Hypothalamus (tissue), 51 donors: Measurements from ENCODE around the gene MTMR6.
"Not testable (repeated sequence)": the region's sequence is repeated elsewhere in the genome, so short reads cannot be mapped to it uniquely, and the experiment has no call there.

Source experiments
- DNase-seq, 51 donors: peaks; one replicate each; lab custom pipeline; 2025; lab: John Stamatoyannopoulos, UW

The MTMR6 gene

DNA sequence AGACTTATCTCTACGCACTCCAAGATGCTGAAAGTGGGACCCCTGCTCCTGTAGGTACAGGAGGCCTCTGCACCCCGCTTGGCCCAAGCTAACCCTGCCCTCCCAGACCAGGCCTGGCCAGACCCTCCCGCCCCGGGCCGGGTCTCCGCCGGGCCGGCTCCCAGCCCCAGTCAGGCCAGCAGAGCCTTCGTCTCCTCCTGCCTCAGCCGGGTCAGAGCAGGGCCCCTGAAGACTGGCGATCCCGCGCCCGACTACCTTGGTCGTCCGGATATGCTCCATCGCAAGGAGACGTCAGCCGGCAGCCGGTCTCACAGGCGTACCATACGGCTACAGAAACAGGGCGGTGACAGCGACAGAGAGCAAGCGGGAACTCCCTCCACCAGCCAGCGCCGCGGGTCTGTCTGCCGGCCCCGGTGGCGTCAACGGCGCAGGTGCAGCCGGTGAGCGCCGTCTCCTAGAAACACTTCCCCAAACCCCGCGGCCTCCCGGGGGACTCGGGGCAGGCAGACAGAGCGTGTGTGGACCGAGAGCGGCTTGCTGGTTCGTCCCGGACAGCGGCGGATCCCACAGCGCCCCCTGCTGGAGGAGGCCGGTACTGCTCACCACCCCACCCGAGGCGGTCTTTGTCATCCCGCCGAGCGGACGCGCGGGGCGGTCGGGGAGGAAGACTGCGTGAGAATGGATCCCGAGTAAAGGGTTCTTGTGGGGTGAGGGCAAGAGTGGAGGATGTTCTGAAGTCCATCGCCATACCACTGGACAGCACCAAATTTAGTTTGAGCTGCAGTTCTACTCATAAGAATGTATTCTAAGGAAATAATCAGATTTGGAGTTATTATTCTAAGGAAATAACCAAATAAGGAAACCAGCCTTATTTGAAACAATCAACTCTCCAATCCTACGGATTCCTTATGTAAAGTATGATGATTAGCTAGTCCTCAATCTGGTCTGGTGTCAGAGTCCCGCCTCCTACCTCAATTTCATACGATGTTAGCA, at the start of gene MTMR6:
Gene MTMR6, minus strand, starts transcription at position 520 of the 993 bp plus-strand sequence. Its CDS starts 241 bp downstream, at position 279.
- peak; percentile 47 to 97 (median 87) for DNase-seq

DNA sequence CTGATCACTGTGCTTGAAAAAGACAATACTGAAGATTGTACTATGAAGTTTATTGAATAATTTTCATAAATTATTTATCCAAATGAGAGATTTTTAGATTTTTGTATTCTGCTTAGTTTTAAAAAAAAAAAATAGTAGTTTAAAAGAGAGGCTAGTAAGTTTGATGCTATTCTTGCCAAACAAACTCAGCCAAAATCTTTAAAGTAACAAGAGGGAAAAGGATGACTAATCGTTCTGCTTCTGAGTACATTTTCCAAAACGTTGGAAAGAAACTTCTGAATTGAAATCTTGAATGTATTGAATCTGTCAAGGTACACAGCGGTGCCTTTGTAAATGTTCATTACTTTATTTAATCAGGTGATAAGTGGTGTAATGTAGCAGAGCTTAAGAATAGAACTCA, 48.6 kb upstream of the MTMR6 start:
- no peak for DNase-seq

DNA sequence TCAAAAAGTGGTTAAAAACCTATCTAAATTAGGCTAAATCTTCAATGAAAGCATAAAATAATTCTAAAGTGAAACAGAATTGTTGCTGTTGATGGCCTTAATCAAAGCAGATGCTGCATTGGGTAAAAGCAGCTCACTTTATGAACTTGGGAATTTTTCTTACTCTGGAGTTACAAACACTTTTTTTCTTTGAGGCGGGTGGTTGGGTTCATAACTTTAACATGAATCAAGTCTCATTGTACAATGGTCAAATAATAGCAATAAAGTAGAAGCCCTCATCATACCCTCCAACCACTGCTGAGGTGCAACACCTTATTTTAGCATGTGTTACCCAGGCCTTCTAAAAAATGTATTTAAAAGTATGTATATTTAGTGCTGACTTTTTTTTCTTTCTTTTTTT, 43.3 kb upstream of the MTMR6 start:
- no peak for DNase-seq

DNA sequence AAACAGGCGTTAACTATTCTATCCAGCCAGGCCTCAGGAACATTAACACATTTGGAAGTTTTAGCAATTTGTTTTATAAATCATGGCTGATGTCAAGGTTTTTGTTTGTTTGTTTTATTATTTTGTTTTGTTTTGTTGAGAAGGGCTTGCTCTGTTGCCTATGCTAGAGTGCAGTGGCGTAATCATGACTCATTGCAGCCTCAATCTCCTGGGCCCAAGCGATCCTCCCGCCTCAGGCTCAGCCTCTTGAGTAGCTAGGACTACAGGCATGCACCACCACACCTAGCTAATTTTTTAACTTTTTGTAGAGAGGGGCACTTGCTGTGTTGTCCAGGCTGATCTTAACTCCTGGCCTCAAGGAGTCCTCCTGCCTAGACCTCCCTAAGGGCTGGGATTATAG, 42.4 kb upstream of the MTMR6 start:
- DNase-seq: no peak

DNA sequence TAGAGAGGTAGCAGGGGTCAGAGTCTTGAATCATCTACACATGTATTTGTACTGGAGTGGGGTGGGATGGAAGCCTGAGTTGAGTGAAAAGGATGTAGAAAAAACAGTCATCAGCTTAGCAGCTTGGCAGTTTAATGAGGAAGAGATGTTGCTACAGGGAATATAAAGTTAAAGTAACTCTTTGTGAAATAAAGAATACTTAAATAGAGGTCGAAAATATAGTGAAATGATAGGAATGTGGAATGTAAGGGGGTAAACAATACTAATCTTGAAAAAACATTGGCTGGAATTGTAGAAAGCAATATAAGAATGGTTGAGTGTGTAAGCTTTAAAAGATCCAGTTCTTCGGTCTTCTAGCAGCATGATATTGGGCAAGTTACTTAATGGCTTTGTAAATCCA, 36.8 kb upstream of the MTMR6 start:
- no peak for DNase-seq

DNA sequence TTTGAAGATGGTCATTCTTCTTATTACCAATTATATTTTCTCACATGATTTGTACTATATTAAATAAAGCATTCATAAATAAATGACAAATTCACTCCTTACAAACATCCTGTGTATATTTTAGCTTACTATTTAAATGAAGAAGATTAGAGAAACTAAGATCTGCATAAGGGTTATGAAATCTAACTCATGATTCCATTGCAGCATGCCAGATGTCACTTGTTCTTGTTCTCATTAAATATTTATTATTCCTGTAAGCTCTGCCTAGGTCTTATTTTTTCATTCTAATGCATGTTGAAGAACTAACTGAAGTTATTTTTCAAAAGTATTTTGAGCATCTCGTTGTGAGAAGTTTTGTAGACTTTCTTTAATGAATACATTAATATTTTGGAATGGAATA, 32.5 kb upstream of the MTMR6 start:
- no peak for DNase-seq

DNA sequence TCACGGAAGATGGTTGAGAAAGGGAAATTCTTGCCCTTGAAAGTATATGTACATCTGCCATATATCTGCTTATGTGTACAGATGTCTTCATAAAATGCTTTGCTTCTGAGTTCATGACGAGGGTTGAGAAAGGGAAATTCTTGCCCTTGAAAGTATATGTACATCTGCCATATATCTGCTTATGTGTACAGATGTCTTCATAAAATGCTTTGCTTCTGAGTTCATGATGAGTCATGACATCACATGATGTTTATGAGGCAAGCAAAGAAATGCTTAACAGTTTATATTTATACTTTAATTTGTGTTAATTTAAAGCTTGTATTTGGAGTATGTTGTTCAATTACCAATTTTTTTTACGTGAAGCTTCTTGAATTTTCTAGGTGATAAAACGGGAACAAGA, 31.7 kb upstream of the MTMR6 start:
- not testable (repeated sequence) for DNase-seq

DNA sequence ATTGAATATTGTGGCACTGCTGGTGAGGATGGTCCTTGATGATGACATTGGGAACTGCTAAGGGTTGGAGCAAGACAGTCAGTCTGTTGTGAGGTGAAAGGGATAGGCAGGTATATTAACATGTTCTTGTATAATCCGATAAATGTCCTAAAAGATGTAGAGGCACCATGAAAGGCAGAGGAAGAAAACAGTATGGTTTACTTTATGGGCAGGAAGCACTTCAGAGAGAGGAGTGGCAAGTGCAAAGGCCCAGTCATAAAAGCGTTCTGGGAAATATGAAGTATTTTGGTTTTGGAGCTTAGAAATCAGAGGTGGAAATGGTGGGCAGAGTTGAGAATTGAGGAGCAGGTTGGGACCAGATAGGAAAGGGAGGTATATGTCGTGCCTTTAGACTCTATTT, 23.6 kb upstream of the MTMR6 start:
- DNase-seq: no peak

DNA sequence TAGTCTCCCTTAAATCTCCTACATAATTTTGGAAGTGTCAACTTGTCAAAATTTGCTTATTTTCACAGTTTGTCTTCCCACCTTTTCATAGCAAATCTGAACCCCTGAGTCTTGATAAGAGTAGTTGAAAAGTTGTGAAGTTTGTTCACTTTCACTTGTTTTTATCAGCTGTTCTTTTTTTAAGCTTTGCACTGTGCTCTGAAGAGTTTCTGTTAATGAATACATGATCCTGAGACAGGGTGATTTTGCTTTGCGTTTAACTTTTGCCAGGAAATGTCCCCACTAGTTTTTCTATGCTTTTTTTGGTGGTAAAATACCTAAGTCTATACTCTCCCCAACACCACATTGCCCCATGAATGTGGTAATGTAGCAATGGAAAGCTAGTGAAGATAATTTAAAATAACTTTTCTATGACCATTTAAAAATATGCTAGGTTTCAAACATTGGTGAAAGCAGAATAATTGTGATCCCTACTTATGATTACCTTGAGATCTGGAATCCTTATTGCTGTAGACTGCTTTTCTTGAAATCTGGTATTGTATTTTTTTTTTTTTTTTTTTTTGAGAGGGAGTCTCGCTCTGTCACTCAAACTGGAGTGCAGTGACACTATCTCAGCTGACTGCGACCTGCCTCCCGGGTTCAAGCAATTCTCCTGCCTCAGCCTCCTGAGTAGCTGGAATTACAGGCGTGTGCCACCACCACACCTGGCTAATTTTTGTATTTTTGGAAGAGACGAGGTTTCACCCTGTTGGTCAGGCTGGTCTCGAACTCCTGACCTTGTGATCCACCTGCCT, 19.6 kb upstream of the MTMR6 start:
- no peak for DNase-seq

DNA sequence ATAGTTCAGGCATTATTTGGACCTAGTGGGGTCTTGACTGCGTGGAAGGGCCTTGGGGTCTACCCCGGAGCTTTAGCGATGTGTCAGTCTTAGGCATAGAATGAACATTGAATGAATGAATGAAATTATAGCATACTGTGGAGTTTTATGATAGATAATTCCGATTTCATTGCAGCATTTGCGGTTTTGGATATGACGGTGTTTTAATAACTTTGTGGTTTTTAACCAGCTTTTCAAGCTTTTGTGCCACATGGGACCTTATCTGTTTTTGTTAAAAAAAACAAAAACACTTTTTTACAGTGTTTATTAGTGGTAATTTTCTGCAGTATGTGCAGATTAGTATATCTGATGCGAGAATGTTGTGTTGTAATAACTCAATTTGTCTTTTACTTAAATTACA, 14.8 kb upstream of the MTMR6 start:
- no peak for DNase-seq

DNA sequence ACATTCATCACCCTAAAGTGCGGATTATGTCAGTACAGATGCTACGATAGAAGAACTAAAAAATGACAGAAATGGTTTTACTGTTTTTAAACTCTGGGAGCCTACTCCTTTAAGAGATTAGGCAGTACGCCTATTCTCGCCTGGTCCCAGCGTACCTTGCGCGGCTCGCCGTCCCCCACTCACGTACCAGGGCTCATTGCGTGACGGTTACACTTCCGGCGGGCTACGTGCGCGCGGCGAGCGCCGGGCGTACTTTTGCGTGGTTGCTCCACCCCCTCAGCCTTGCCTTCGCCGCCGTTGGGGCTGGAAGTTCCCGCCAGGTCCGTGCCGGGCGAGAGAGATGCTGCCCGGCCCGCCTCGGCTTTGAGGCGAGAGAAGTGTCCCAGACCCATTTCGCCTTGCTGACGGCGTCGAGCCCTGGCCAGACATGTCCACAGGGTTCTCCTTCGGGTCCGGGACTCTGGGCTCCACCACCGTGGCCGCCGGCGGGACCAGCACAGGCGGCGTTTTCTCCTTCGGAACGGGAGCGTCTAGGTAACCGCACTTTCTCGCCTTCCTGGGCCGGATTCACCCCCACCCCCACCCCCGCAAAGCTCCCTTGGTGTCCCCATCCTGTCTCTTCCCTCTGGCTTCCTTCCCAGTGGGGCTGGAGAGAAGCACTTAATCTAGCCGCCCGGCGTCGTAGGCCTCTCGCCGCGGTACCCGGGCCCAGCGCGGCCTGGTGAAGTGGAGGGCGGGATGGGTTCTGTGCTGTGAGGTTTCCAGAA, 14.2 kb upstream of the MTMR6 start, which contains the start of gene NUP58:
Gene NUP58, plus strand, starts transcription at position 279 of the 767 bp plus-strand sequence. Its CDS starts 149 bp downstream, at position 428.
- DNase-seq: peak; percentile 60 to 97 (median 92)

DNA sequence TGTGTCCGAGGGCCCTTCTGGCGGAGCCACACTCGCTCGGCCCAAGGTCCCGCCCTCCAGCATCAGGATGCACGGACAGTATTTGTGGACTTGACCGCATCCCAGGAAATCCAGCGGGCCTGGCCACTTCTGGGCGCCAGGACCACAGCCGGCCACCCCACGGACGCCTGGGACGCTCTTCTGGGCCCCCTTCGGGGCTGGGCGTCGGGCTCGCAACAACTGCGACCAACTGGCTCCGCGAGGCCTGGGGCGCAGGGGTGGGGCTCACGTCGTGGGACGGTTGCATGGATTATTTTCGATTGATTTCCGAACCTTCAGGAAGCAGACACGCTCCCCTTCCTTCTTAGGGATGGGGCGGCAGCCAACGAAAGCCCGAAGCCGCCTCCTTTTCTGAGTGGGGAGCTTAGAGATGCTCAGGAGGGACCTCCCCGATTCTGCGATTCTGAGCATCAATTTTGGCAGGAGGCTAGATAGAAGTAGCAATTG, 13.6 kb upstream of the MTMR6 start:
- peak in 36 of 51 donors; percentile 5 to 69 (median 44) for DNase-seq

DNA sequence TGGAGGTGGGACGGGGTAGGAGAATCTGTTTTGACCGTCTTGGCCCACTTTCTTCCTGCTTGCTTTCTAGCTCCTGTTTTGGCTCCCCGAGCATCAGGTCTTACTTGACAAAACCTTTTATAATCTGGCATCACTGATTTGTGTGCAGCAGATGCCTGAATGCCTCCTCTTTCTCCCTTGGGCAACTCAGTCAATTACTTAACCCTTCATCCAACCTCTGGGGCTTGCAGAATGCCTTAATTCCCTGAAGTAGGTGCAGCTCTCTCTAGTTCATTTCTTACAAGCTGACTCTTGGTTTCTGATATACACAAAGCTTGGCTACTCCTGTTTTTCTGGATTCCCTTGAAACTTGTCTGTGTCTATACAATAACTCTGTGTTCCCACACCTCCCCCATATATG, 8.4 kb upstream of the MTMR6 start:
- no peak for DNase-seq

DNA sequence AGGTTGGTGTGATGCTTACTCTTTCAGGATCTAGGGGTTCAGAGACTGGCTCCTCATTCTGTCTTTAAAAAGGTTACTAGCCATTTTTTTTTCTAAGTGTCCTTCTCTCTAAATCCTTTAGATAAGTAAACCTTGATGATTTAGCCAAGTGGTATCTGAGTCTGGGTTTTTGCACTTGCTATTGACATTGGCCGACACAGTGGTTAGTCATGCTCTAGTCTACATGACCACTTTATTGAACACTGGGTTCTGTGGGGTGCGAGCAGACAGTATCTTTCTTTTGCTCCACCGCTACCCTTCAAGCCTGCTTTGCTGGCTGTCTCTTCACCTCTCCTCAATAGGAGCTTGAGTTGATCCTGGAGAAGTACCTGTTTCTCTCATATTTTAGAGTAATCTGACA, 7.9 kb upstream of the MTMR6 start:
- no peak for DNase-seq

DNA sequence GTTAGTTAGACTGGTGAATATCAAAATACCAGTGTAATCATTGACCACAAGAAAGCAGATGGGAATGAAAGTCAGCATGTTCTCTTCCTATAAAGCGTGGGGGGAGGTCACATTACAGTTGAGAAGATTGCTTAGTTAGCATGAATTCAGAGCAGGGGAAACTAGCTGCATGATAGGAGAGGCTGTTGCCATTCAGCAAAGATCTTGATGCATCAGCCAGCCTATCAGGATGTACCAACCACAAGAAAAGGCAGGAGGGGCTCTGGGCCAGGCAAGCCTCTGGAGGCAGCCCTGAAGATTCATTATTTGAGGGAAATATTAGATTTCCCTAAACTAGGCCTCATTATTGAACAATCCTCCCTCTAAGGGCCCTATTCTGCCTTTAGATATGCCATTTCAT, 5.0 kb upstream of the MTMR6 start:
- no peak for DNase-seq

DNA sequence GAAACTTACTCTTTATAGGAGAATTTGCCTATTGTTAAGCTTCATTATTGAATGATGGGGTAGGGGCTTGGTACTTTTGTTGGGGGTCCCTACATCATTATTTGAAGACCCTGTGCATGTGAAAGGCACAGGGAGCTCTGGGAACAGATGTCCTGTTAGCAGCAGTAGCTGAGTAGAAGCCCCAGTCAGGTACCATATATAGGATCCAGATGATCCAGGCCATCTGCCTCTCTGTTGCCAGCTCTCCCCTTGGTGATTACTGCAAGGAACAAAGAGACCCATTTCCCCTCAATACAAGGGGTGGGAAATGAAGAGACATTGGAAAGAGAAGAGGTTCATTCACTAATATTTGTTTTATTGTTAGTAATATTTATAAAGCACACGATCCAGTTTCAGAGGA, 4.4 kb upstream of the MTMR6 start:
- DNase-seq: no peak

DNA sequence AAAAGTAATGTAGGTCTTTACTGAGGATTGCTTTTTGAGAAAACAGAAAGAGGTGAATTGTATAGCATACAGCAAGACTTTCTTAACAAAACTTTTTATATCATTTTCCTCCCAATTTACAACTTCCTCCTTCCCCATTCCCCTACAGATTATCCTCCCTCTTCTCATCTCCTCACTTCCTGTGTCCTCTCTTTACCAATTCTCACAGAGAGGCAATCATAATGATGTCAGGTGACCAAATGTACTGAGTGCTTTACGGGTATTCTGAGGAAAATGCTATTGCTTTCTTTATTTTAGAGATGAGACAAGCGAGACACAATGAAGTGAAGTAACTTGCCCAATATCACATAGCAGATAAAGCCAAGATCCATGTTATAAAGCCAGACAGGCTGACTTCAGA, 1.7 kb upstream of the MTMR6 start:
- no peak for DNase-seq

DNA sequence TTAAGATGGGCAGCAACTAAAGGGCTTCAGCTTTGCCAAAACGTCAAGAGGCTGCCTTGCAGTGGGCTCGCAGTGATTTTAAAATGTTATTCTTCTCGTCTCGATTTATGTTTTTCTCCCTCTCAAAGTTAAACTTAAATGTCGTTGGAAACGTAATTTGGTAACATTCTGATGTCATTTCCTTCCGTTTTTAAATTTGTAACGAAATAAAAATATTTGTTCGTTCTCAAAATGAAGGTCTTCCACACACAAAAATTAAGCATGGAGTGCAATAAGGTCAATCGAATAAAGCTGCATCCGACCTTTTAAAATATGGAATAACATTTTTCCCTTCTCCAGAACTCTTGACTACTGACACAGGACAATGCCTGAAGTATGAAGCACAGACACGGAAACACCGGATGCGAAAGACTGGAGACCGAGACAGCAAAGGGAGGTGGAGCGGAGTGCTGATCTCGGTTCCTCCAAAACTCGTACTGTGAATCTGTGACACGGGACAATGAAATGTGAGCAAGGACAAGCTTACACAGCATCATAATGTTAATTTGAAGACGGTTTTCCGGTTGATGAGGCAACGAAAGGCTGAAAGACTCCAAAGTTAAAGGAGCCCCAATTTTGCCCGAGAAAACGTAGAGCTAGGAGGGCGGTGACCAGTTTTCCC, 850 bp downstream of the MTMR6 start:
- peak in 16 of 51 donors; percentile 4 to 37 (median 20) for DNase-seq

DNA sequence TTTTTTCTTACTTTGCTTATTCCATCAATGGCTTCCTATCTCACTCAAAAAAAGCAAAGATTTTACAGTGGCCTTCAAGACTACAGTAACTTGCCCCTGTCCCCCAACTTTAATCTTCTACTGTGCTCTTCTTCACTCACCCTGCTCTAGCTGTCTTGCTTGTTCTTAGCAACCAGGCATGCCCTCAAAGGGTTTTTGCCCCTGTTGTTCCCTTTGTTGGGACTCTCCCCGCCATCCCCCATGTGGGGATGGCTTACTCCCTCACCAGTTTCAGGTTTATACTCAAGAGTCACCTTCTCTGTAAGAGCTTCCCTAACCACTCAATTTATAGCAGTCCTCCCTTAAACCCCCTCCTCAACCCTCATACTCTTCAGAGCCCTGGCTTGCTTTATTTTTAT, 5.4 kb downstream of the MTMR6 start:
- DNase-seq: no peak
